Esophagus (tissue), 2 donors: ENCODE data around the gene ADAMTS6. TPM values are rescaled to one million over a fixed set of nuclear protein-coding genes. Genes with fewer than 3 reads are reported as not detected.
"Not testable (repeated sequence)": the region's sequence is repeated elsewhere in the genome, so short reads cannot be mapped to it uniquely, and the experiment has no call there.

ENCODE experiments used
- H3K27ac ChIP-seq, 2 donors: one replicate each; pipeline ENCODE4 v1.5.1; 2013; ENCODE audit warnings: low read depth in 2 of 2, mild to moderate bottlenecking in 2 of 2, inconsistent platforms in 1 of 2, low read length in 1 of 2, moderate library complexity in 1 of 2
- H3K27me3 ChIP-seq, 2 donors: one replicate each; pipeline ENCODE4 v1.6.1; 2013; ENCODE audit warnings: low read length in 2 of 2, control low read depth in 1 of 2, mild to moderate bottlenecking in 1 of 2; ENCODE audit not compliant: insufficient read depth in 2 of 2, control insufficient read depth in 1 of 2
- H3K36me3 ChIP-seq, 2 donors: one replicate each; pipeline ENCODE4 v1.6.1; 2013; ENCODE audit warnings: low read length in 1 of 2; ENCODE audit not compliant: control insufficient read depth in 2 of 2, insufficient read depth in 2 of 2
- H3K4me1 ChIP-seq, 2 donors: one replicate each; pipeline ENCODE4 v1.6.1; 2013; ENCODE audit warnings: low read length in 1 of 2; ENCODE audit not compliant: control insufficient read depth in 2 of 2, insufficient read depth in 2 of 2
- H3K4me3 ChIP-seq, 2 donors: one replicate each; pipeline ENCODE4 v1.5.1; 2013; ENCODE audit warnings: low read length in 2 of 2, mild to moderate bottlenecking in 2 of 2, low read depth in 1 of 2, moderate library complexity in 1 of 2
- H3K9me3 ChIP-seq, 2 donors: one replicate each; pipeline ENCODE4 v1.6.1; 2013; ENCODE audit warnings: mild to moderate bottlenecking in 2 of 2, low read depth in 1 of 2, low read length in 1 of 2, moderate library complexity in 1 of 2; ENCODE audit not compliant: control insufficient read depth in 2 of 2, insufficient read depth in 1 of 2
- WGBS, 2 donors: extraction: QIAGEN DNeasy Blood & Tissue Kit; methylation state at CpG; one replicate each; pipeline ENCODE4 v1.1.7; 2013; 5-methylcytosine and 5-hydroxymethylcytosine counted together
- polyA plus RNA-seq, 2 donors: library from polyadenylated mRNA; stranded (reverse); fragments of 200-250 nt; gene quantifications; one replicate each; pipeline ENCODE4 v1.2.3, GENCODE V29; 2013
- donor health status: healthy with polysubstance abuse.
- donor health status: Bipolar disorder and iron deficiency.

The ADAMTS6 gene
- polyA plus RNA-seq, 2 donors, result 0.16 to 0.25 TPM

DNA sequence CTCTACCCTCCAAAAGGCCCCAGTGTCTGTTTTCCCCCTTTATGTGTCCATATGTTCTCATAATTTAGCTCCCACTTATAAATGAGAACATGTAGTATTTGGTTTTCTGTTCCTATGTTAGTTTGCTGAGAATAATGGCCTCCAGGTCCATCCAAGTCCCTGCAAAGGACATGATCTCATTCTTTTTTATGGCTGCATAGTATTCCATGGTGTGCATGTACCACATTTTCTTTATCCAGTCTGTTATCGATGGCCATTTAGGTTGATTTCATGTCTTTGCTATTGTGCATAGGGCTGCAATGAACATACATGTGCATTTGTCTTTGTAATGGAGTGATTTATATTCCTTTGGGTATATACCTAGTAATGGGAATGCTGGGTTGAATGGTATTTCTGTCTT is 161.0 kb downstream of the ADAMTS6 start:
- not testable (repeated sequence) for H3K9me3 ChIP-seq, H3K4me1 ChIP-seq, H3K36me3 ChIP-seq, H3K27me3 ChIP-seq, H3K4me3 ChIP-seq, H3K27ac ChIP-seq
- 96 to 98% methylated on average over 1 of the region's 1 CpG for WGBS, 2 donors

DNA sequence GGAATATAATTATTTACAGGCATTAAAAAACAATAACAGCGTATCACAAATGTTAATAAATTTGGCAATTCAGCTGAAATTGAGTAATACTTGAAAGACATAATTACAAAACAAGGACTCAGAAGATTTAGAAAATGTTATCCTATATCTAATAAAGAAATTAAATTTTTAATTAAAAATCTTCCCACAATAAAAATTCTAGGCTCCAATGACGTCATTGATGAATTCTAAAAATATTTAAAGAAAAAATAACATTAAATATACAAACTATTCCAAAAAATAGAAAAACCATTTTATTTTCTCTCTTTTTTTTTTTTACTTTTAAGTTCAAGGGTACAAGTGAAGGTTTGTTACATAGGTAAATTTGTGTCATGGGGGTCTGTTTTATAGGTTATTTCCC is 161.5 kb downstream of the ADAMTS6 start:
- Histone ChIP-seq H3K4me1 (no peaks in the 10 kb centered on the region), H3K4me3 (no peak overlapping the region), H3K27me3 (no peaks in the 10 kb centered on the region), H3K27ac (no peak overlapping the region), H3K36me3 (no peaks in the 10 kb centered on the region), H3K9me3 (no peaks in the 10 kb centered on the region)
- 84 to 89% methylated on average over 2 of the region's 2 CpGs for WGBS, 2 donors

DNA sequence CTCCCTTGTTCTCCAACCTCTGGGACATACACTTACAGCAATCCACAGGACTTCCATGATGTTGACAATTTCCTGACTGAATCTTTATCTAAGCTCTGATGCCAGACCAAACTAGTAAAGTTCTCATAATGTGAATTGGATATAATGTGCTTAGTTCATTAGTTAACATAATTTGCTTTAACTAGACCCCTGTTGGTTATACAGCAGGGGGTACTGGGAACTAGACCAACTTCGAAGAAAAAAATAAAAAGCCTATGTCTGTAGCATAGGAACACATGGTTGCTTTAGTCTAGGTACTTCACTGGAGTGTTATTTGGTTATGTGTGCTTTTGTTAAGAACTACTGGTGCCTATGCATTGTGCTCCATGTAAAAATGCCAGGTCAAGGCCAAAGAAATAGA is 173.8 kb downstream of the ADAMTS6 start:
- 78 to 84% methylated on average over 1 of the region's 1 CpG for WGBS, 2 donors

DNA sequence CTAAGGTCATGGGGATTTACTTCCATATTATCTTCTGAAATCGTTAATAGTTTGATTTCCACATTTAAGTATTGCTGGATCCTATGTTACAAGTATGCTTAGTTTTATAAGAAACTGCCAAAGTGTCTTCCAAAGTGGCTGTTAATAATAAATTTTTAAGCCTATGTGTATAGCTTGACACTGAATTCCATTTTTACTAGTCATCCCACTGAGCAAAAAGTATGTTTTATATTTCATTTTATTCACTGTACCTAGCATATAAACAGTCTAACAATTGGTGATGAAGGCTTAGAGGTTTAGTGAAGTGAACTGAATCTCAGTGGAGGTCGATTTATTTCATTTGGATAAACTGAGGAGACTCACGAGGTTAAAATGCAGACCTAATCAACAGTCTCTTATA is 174.6 kb downstream of the ADAMTS6 start:
- Histone ChIP-seq H3K27me3 (no peaks in the 10 kb centered on the region), H3K36me3 (no peaks in the 10 kb centered on the region), H3K4me1 (no peaks in the 10 kb centered on the region), H3K27ac (no peak overlapping the region), H3K9me3 (no peaks in the 10 kb centered on the region), H3K4me3 (no peak overlapping the region)
- 69 to 76% methylated on average over 3 of the region's 3 CpGs for WGBS, 2 donors

More for the DNA sequence above, 173.8 kb downstream of the ADAMTS6 start:
- H3K4me3 ChIP-seq, result no peak overlapping the region
- no peaks in the 10 kb centered on the region for H3K36me3 ChIP-seq
- no peaks in the 10 kb centered on the region for H3K27me3 ChIP-seq
- no peak overlapping the region for H3K27ac ChIP-seq
- H3K4me1 ChIP-seq, result no peaks in the 10 kb centered on the region
- no peaks in the 10 kb centered on the region for H3K9me3 ChIP-seq

DNA sequence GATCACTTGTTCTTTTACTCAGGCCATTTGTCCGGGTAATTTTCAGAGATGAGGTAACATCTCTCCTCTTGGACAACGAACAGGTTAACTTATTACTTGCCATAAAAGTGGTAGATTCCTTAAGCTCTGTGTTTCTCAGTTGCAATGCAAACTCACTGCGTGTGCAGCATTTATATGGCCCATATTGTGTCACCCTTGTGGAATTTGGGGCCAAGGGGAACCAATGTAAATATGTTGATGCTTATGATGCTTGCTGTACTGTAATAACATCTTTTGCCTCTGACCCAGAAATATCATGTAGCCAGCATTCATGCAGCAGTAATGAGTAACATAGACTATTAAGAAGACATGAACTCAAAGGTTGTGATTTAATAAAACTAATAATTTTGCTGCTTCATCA is 175.8 kb downstream of the ADAMTS6 start:
- WGBS, 2 donors, result 71 to 74% methylated on average over 3 of the region's 3 CpGs
- Histone ChIP-seq H3K9me3 (no peaks in the 10 kb centered on the region), H3K4me1 (no peaks in the 10 kb centered on the region), H3K36me3 (no peaks in the 10 kb centered on the region), H3K27ac (no peak overlapping the region), H3K27me3 (no peaks in the 10 kb centered on the region), H3K4me3 (no peak overlapping the region)

DNA sequence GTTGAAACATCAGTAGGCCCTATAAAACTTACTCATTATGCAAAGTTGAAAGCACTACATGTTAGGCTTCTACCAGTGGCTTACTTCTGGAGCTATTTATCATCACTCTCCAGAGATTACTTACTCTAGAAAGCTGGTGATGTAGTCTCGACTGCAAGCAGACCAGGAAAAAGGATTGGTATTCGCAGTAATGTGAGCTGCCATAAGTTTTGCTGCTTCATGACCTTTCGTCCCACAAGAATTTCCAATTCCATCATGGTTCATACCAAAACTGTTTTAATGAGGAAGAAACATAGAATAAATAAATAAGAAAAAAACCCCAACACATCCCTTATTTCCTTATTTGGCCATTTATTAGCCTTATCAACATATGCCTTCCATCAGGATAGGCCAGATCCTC is 181.9 kb downstream of the ADAMTS6 start:
- Histone ChIP-seq H3K4me1 (no peaks in the 10 kb centered on the region), H3K36me3 (no peaks in the 10 kb centered on the region), H3K9me3 (no peaks in the 10 kb centered on the region), H3K27me3 (no peaks in the 10 kb centered on the region), H3K27ac (no peak overlapping the region), H3K4me3 (no peak overlapping the region)
- 78 to 80% methylated on average over 3 of the region's 3 CpGs for WGBS, 2 donors

GRCh38 chr5:65296067-65296466 is 185.7 kb downstream of the ADAMTS6 start:
- H3K27ac ChIP-seq, result no peak overlapping the region
- H3K4me3 ChIP-seq, result no peak overlapping the region
- H3K27me3 ChIP-seq, result no peaks in the 10 kb centered on the region
- no peaks in the 10 kb centered on the region for H3K4me1 ChIP-seq
- H3K36me3 ChIP-seq, result no peaks in the 10 kb centered on the region
- 95% methylated on average over 1 of the region's 1 CpG for WGBS, 2 donors
- H3K9me3 ChIP-seq, result no peaks in the 10 kb centered on the region

GRCh38 chr5:65292196-65292595 is 189.5 kb downstream of the ADAMTS6 start:
- no peaks in the 10 kb centered on the region for H3K9me3 ChIP-seq
- H3K27ac ChIP-seq, result no peak overlapping the region
- no peaks in the 10 kb centered on the region for H3K27me3 ChIP-seq
- no peak overlapping the region for H3K4me3 ChIP-seq
- H3K36me3 ChIP-seq, result no peaks in the 10 kb centered on the region
- H3K4me1 ChIP-seq, result no peaks in the 10 kb centered on the region

DNA sequence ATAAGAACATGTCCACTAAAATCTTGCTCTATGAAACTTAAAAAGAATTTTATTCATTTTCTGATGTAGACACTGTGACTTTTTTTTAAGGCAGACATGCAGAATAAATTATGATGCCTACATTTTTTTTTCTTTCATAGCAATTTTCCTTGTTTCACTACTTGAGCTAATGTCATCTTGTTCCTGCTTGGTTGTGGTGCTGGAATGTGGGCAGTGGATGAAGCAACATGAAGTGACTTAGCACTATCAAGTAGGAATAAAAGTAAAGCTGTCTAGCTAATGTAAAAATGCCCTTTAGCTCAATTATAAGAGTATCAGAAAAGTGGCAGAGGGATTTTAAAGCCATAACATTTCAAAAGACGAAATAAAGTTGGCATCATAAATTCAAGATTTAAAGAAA is 191.0 kb downstream of the ADAMTS6 start:
- Histone ChIP-seq H3K36me3 (no peaks in the 10 kb centered on the region), H3K4me1 (no peaks in the 10 kb centered on the region), H3K9me3 (no peaks in the 10 kb centered on the region), H3K27me3 (no peaks in the 10 kb centered on the region), H3K4me3 (no peak overlapping the region), H3K27ac (no peak overlapping the region)
- WGBS, 2 donors, result 90 to 95% methylated on average over 1 of the region's 1 CpG

DNA sequence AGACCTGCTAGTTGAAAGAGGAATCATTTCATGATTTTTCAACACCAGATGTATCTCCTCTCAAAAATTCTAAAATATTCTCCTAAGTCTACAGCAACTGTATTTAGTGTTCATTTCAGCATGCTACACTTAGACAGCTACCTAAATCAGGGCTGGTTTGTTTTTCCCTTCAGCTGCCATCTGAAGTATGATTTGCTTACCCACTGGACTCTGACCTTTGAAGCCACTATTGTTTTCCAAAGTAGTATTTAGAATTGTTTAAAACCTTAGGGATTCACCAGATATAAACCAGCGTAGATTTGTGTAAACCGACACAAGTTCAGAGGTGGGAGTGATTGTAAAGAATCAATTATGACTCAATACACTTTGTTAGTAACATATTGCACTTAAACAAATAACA is 193.1 kb downstream of the ADAMTS6 start:
- H3K4me1 ChIP-seq, result no peaks in the 10 kb centered on the region
- H3K9me3 ChIP-seq, result no peaks in the 10 kb centered on the region
- H3K36me3 ChIP-seq, result no peaks in the 10 kb centered on the region
- 82 to 83% methylated on average over 2 of the region's 2 CpGs for WGBS, 2 donors
- H3K27ac ChIP-seq, result no peak overlapping the region
- H3K27me3 ChIP-seq, result no peaks in the 10 kb centered on the region
- no peak overlapping the region for H3K4me3 ChIP-seq
